PC-3 (cell line): ENCODE results near the gene UMAD1. TPM values are rescaled to one million over a fixed set of nuclear protein-coding genes. Genes with fewer than 3 reads are reported as not detected.

ENCODE experiments used
- ATAC-seq: fragments of 200-7000 bp; cut with Tn5 transposase; 2 replicates; pipeline ENCODE4 v1.9.1; 2020; ENCODE audit warnings: mild to moderate bottlenecking, moderate library complexity
- BruUV-seq: library from RNA; stranded (reverse); fragments of 400-500 nt; replicated peaks from 2 replicates; lab custom pipeline; 2021; lab: Mats Ljungman, UMichigan
- CTCF ChIA-PET: fragments of 300-600 bp; sonication (Branson Sonifier 250); formaldehyde crosslinking; loops from one replicate; lab custom pipeline; 2022; ENCODE audit warnings: antibody characterized with exemption; lab: Charles Lee
- POLR2A ChIA-PET: fragments of 300-600 bp; sonication (Branson Sonifier 250); formaldehyde crosslinking; loops from one replicate; lab custom pipeline; 2022; ENCODE audit warnings: antibody characterized with exemption; ENCODE audit not compliant: unreplicated experiment; lab: Charles Lee
- DNase-seq: peaks from one replicate; pipeline ENCODE4 v3.0.0-alpha.2; 2015
- H2AFZ ChIP-seq: fragments of 300-600 bp; sonication (generic); 2 replicates; pipeline ENCODE4 v1.6.0; 2016; ENCODE audit warnings: antibody characterized with exemption, low read length
- H3F3A ChIP-seq: fragments of 300-600 bp; sonication (generic); one replicate; pipeline ENCODE4 v1.6.0; 2017; ENCODE audit warnings: antibody characterized with exemption, low read length, control low read depth, mild to moderate bottlenecking; ENCODE audit not compliant: unreplicated experiment
- H3K27ac ChIP-seq: fragments of 300-600 bp; sonication (generic); 2 replicates; pipeline ENCODE4 v1.5.1; 2016; ENCODE audit warnings: mild to moderate bottlenecking, low read length
- H3K27me3 ChIP-seq: fragments of 300-600 bp; sonication (generic); 2 replicates; pipeline ENCODE4 v1.6.1; 2016; ENCODE audit warnings: low read length, mixed read lengths
- H3K36me3 ChIP-seq: fragments of 300-600 bp; sonication (generic); 2 replicates; pipeline ENCODE4 v1.6.1; 2016; ENCODE audit warnings: low read depth, mixed run types, low read length, mixed read lengths
- H3K4me1 ChIP-seq: fragments of 300-600 bp; sonication (generic); 2 replicates; pipeline ENCODE4 v1.5.1; 2016; ENCODE audit warnings: low read length; ENCODE audit not compliant: insufficient read depth
- H3K4me2 ChIP-seq: fragments of 300-600 bp; sonication (generic); 2 replicates; pipeline ENCODE4 v1.6.0; 2016; ENCODE audit warnings: low read length
- H3K4me3 ChIP-seq: fragments of 300-600 bp; sonication (generic); 2 replicates; pipeline ENCODE4 v1.5.1; 2016; ENCODE audit warnings: mild to moderate bottlenecking, low read length, mixed read lengths
- H3K79me2 ChIP-seq: fragments of 300-600 bp; sonication (generic); 2 replicates; pipeline ENCODE4 v1.6.1; 2017; ENCODE audit warnings: low read length, mixed read lengths
- H3K9ac ChIP-seq: fragments of 300-600 bp; sonication (generic); 2 replicates; pipeline ENCODE4 v1.6.0; 2016; ENCODE audit warnings: mild to moderate bottlenecking, low read length
- H3K9me2 ChIP-seq: fragments of 300-600 bp; sonication (generic); replicated peaks from 2 replicates; pipeline ENCODE4 v1.6.1; 2016; ENCODE audit warnings: mixed run types, low read length, mixed read lengths
- H3K9me3 ChIP-seq: fragments of 300-600 bp; sonication (generic); 2 replicates; pipeline ENCODE4 v1.6.1; 2016; ENCODE audit warnings: low read length, mixed read lengths
- H4K20me1 ChIP-seq: fragments of 300-600 bp; sonication (generic); 2 replicates; pipeline ENCODE4 v1.6.1; 2016; ENCODE audit warnings: low read length, mixed read lengths
- EZH2 ChIP-seq: fragments of 300-600 bp; sonication (generic); IDR thresholded peaks from one replicate; pipeline ENCODE4 v1.6.1; 2017; ENCODE audit warnings: antibody characterized with exemption, mild to moderate bottlenecking, low read length; ENCODE audit not compliant: unreplicated experiment
- EZH2phosphoT487 ChIP-seq: fragments of 300-600 bp; sonication (generic); IDR thresholded peaks from 2 replicates; pipeline ENCODE4 v1.6.1; 2018; ENCODE audit warnings: mild to moderate bottlenecking, antibody characterized with exemption, low read length, borderline replicate concordance
- intact Hi-C: fragments of 100-400 bp; cut with micrococcal nuclease; formaldehyde crosslinking; loops from 2 replicates; pipeline ENCODE4 v1.9.0; 2023
- total RNA-seq: library from RNA; depleted of rRNA; stranded (reverse); fragments of >200 nt; gene quantifications from 2 replicates; pipeline ENCODE4 v1.2.3, GENCODE V29; 2014
- TF ChIP-seq, protein P1 (sequence below): fragments of 300-600 bp; sonication (generic); conservative IDR thresholded peaks from 2 replicates; pipeline ENCODE4 v1.5.1; 2017; ENCODE audit warnings: antibody characterized with exemption, low read depth, mild to moderate bottlenecking, low read length

The UMAD1 gene
- total RNA-seq, 1 experiment from 2014 or later: 8.9 TPM

DNA sequence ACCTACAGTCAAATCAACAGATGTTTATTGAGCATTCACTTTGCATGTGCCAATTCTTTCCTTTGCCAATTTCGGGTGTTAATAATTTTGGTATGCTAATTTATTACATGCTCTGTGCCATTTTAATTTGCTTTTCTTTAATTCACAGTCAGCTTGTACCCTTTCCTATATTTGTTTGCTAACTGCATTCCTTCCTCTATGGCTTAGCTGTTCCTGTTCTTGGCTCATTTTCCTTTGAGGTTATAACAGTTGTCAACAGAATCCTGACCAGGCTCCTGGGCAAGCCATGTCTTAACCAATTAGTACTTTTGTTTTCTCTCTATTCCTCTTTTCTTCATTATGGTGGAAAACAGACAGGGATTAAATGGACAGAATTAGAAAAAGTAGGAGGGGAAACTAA, 151.5 kb downstream of the UMAD1 start:
- DNase-seq: no peak
- no peaks in the 10 kb centered on the region for H3K79me2 ChIP-seq
- CTCF ChIA-PET: no interaction called here
- H3K9ac ChIP-seq: no peak overlapping the region
- H3F3A ChIP-seq: no peaks in the 10 kb centered on the region
- H3K4me1 ChIP-seq: peaks cover 26% of the 10 kb centered on the region
- H3K4me2 ChIP-seq: no peak overlapping the region
- no peak for ATAC-seq
- TF ChIP-seq EZH2: no peak
- no peak for TF ChIP-seq EZH2phosphoT487
- TF ChIP-seq, protein P1, sequence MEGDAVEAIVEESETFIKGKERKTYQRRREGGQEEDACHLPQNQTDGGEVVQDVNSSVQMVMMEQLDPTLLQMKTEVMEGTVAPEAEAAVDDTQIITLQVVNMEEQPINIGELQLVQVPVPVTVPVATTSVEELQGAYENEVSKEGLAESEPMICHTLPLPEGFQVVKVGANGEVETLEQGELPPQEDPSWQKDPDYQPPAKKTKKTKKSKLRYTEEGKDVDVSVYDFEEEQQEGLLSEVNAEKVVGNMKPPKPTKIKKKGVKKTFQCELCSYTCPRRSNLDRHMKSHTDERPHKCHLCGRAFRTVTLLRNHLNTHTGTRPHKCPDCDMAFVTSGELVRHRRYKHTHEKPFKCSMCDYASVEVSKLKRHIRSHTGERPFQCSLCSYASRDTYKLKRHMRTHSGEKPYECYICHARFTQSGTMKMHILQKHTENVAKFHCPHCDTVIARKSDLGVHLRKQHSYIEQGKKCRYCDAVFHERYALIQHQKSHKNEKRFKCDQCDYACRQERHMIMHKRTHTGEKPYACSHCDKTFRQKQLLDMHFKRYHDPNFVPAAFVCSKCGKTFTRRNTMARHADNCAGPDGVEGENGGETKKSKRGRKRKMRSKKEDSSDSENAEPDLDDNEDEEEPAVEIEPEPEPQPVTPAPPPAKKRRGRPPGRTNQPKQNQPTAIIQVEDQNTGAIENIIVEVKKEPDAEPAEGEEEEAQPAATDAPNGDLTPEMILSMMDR: no peak
- POLR2A ChIA-PET: no interaction called here
- no peaks in the 10 kb centered on the region for H3K27me3 ChIP-seq
- intact Hi-C loops: no loop called here
- no peak overlapping the region for H3K4me3 ChIP-seq
- no TSS peak for BruUV-seq
- no peak overlapping the region for H3K27ac ChIP-seq
- H3K36me3 ChIP-seq: no peaks in the 10 kb centered on the region
- H4K20me1 ChIP-seq: no peaks in the 10 kb centered on the region
- no peaks in the 10 kb centered on the region for H3K9me3 ChIP-seq
- no peaks in the 10 kb centered on the region for H3K9me2 ChIP-seq
- no peak overlapping the region for H2AFZ ChIP-seq

GRCh38 chr7:7793249-7793648, 152.7 kb downstream of the UMAD1 start:
- DNase-seq: no peak

GRCh38 chr7:7793921-7794320, 153.4 kb downstream of the UMAD1 start:
- intact Hi-C loops: no loop called here

More at GRCh38 chr7:7793249-7793648, 152.7 kb downstream of the UMAD1 start:
- H4K20me1 ChIP-seq: no peaks in the 10 kb centered on the region
- peaks cover 29% of the 10 kb centered on the region for H3K4me1 ChIP-seq
- H3F3A ChIP-seq: no peaks in the 10 kb centered on the region
- H3K79me2 ChIP-seq: no peaks in the 10 kb centered on the region
- no peaks in the 10 kb centered on the region for H3K36me3 ChIP-seq
- intact Hi-C loops: no loop called here
- H3K4me2 ChIP-seq: no peak overlapping the region
- no TSS peak for BruUV-seq
- H3K27ac ChIP-seq: no peak overlapping the region
- H3K9ac ChIP-seq: no peak overlapping the region
- H3K4me3 ChIP-seq: no peak overlapping the region
- H2AFZ ChIP-seq: no peak overlapping the region
- CTCF ChIA-PET: no interaction called here
- H3K27me3 ChIP-seq: no peaks in the 10 kb centered on the region
- no peaks in the 10 kb centered on the region for H3K9me2 ChIP-seq
- POLR2A ChIA-PET: no interaction called here
- H3K9me3 ChIP-seq: no peaks in the 10 kb centered on the region
- no peak for ATAC-seq
- TF ChIP-seq, protein P1: no peak
- TF ChIP-seq EZH2: no peak
- TF ChIP-seq EZH2phosphoT487: no peak

More at GRCh38 chr7:7793921-7794320, 153.4 kb downstream of the UMAD1 start:
- TF ChIP-seq, protein P1: no peak
- TF ChIP-seq EZH2 (no peak), EZH2phosphoT487 (no peak)
- H3K27me3 ChIP-seq: no peaks in the 10 kb centered on the region
- DNase-seq: no peak
- no peak overlapping the region for H3K9ac ChIP-seq
- H2AFZ ChIP-seq: no peak overlapping the region
- H3K27ac ChIP-seq: no peak overlapping the region
- H3K36me3 ChIP-seq: no peaks in the 10 kb centered on the region
- H3K9me2 ChIP-seq: no peaks in the 10 kb centered on the region
- no peaks in the 10 kb centered on the region for H3F3A ChIP-seq
- no peaks in the 10 kb centered on the region for H3K9me3 ChIP-seq
- no TSS peak for BruUV-seq
- H3K79me2 ChIP-seq: no peaks in the 10 kb centered on the region
- no peak overlapping the region for H3K4me2 ChIP-seq
- peaks cover 35% of the 10 kb centered on the region for H3K4me1 ChIP-seq
- POLR2A ChIA-PET: no interaction called here
- CTCF ChIA-PET: no interaction called here
- no peak overlapping the region for H3K4me3 ChIP-seq
- ATAC-seq: no peak
- H4K20me1 ChIP-seq: no peaks in the 10 kb centered on the region
